Activated effector memory CD4-positive, alpha-beta T cell treated with Interleukin-2 at 50 U/mL for 16 hours (primary cell): ENCODE results near the gene PPP1R14B.

ENCODE experiments used
- DNase-seq: peaks from one replicate; pipeline ENCODE4 v3.0.0-alpha.2; 2020

Gene PPP1R14B

GRCh38 chr11:64281957-64282770, 35.4 kb upstream of the PPP1R14B start:
- no peak for DNase-seq

GRCh38 chr11:64278576-64279190, 31.9 kb upstream of the PPP1R14B start:
- no peak for DNase-seq

- DNase-seq = no peak
Measured at GRCh38 chr11:64276653-64277431, 30.1 kb upstream of the PPP1R14B start.

GRCh38 chr11:64275841-64276240, 29.1 kb upstream of the PPP1R14B start:
- DNase-seq = no peak

GRCh38 chr11:64275031-64275800, 28.5 kb upstream of the PPP1R14B start:
- no peak for DNase-seq

- DNase-seq = peak; percentile 98
Measured at GRCh38 chr11:64269540-64270220, 22.9 kb upstream of the PPP1R14B start.

GRCh38 chr11:64268893-64269539, 22.3 kb upstream of the PPP1R14B start:
- peak; percentile 34 for DNase-seq

- no peak for DNase-seq
Measured at GRCh38 chr11:64268025-64268892, 21.5 kb upstream of the PPP1R14B start.

GRCh38 chr11:64267207-64267945, 20.6 kb upstream of the PPP1R14B start:
- DNase-seq = no peak

- DNase-seq = no peak
Measured at GRCh38 chr11:64266339-64266738, 19.6 kb upstream of the PPP1R14B start.

GRCh38 chr11:64265176-64266160, 18.7 kb upstream of the PPP1R14B start:
- no peak for DNase-seq

- DNase-seq = no peak
Measured at GRCh38 chr11:64264371-64264852, 17.7 kb upstream of the PPP1R14B start.

- DNase-seq = no peak
Measured at GRCh38 chr11:64263947-64264317, 17.2 kb upstream of the PPP1R14B start.

- no peak for DNase-seq
Measured at GRCh38 chr11:64263021-64263946, 16.5 kb upstream of the PPP1R14B start.

- DNase-seq = no peak
Measured at GRCh38 chr11:64262271-64263002, 15.7 kb upstream of the PPP1R14B start.

GRCh38 chr11:64261556-64262080, 14.9 kb upstream of the PPP1R14B start:
- no peak for DNase-seq
